Endometrial microvascular endothelial cells (primary cell): ENCODE measurements around the gene HSD17B14. TPM values are rescaled to one million over a fixed set of nuclear protein-coding genes. Genes with fewer than 3 reads are reported as not detected.

Experiments used
- in situ Hi-C: cut with HindIII; loops from 2 replicates; pipeline ENCODE4 v1.10.0; 2017; ENCODE audit warnings: low sequenced_read_pairs, low pct_unique_long_range_greater_than_20kb; ENCODE audit errors: inconsistent ontology term
- total RNA-seq: library from RNA; depleted of rRNA; stranded (reverse); fragments of >200 nt; gene quantifications from one replicate; pipeline ENCODE4 v1.2.3, GENCODE V29; 2015; ENCODE audit errors: inconsistent ontology term

Gene HSD17B14
- total RNA-seq, 1 donor from 2014 or later = 4.5 TPM

DNA sequence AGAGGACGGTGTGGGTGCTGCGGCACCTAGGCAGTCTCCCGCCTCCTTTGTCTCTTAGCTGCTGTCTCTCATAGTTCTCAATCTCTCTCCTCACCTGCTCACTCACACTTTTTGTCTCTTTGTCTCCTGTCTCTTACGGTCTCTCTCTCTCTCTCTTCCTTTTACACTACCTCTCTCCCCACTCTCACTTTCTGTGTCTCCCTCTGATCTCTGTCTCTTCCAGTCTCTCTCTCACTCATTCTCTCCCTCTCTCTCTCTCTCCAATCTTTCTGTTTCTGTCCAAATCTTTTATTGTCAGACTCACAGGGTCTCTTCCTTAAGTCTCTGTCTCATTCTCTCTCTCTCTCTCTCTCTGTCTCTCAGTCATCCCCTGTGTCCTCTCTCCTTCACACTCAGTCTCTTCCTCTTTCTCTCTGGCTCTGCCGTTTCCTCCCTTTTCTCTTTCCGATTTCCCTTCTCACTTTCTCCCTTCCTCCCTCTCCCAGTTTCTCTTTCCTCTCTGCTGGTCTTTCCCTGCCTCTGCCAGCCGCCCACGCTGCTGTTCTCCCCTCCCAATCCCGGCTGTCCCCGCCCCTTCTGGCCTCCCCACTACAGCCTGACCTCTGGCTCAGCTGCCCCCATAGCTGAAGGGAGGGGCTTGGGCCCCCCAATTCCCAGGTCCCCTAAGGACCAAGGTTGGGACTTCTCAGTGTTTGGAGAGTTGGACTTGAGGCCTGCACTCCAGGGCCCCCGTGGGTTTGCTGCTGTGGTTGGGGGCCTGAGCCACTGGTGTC, 32.0 kb upstream of the HSD17B14 start, which contains the start of gene PLEKHA4:
PLEKHA4 (minus strand) TSS at position 504 of the 773 bp plus-strand sequence. CDS start 997 bp downstream, outside the sequence.
- in situ Hi-C loops = no loop called here

DNA sequence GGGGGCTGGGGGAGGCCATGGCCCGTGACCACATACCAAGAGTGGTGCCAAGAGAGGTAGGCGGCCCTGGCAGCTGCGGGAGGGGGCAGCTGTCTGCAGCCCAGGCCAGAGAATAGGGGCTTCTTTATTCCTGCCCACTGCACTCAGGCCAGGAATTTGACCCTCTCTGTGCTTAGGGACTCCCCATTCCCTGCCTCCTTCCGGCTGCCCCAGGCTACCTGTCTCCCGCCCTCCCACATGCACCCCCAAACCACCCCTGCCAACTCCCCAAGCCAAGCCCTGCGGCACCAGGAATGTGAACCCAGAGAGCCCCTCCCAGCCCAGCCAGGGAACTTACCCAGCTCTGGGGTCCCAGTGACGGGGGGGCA, 31.4 kb upstream of the HSD17B14 start:
- in situ Hi-C loops = no loop called here

DNA sequence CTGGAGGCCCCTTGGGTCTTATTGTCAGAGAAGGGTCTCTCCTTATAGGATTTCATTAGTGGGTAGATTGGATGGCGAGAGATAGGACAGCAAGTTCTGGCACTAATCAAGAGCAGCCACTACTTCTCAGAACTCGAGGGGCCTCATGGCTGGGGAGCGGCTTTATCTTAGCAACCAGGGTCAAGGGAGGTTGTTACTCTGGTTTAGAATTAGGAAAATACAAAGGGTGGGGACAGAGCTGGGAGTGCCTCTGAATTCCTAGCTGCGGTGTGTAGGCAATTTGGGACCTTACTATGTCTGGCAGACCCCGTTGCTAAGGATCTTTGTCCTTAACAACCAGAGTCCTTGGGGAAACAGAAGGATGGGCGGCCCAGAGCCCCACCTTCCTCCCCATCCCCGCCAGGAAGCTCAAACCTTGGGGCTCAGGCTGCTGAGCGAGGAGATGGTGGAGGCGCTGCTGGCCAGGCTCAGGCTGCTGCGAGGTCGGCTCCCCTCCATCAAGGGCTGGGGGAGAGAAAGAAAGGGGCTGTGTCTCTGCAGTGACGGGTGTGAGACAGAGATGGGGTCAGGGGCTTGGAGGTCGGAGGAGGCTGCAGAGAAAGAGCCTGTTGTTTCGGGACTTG, 30.9 kb upstream of the HSD17B14 start:
- in situ Hi-C loops = no loop called here

DNA sequence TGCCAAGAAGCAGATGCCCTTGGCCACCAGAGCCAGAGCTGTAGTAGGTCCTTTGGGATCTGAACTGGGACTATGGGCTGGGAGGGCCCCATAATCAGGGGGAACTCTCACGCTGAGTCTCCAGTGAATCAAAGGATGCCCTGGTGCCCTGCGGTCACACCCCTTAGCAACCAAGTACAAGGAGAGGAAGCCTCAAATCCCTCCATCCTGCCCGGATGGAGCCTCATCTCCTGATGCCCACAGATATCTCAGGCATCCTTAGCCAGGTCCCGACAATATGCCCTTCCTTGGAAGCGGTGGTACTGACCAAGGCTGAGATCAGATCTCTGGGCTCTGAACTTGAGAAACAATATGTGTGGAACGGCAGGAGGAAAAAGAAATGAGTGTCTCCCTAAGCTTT, 30.4 kb upstream of the HSD17B14 start:
- in situ Hi-C loops = no loop called here

DNA sequence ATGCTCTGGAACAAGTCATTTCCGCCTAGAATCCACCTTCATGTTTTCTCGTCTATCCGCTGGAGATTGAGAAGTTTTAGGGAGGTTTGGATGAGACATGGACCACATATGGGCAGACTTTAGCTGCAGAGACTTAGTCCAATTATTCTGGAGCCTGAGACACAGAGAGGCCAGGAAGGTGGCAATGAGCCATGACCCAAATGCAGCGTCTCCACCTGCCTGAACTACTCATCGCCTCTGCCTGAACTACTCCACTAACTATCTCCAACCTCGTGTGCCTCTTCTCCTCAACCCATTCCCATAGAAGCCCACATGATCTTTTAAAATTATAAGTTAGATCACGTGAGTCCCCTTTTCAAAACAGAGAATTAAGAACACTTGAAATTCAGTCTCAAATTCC, 26.5 kb upstream of the HSD17B14 start:
- in situ Hi-C loops = no loop called here

DNA sequence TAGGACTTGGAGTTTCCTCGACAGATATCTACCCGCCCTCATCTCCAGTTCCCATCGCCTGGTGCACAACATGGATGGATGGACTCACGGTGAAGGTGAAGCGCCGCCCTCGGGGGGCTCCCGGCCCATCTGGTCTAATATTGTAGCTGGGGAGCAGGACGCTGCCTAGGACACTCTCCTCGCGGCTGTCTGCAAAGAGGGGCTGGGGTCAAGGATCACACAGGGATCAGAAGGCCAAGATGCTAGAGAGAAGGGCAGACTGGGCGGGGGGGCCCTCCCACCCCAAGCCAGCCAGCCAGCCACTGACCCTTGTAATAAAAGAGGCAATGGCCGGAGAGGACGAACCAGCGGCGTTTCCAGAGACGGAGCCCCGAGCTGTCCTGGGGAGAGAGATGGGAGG, 25.0 kb upstream of the HSD17B14 start:
- in situ Hi-C loops = no loop called here

DNA sequence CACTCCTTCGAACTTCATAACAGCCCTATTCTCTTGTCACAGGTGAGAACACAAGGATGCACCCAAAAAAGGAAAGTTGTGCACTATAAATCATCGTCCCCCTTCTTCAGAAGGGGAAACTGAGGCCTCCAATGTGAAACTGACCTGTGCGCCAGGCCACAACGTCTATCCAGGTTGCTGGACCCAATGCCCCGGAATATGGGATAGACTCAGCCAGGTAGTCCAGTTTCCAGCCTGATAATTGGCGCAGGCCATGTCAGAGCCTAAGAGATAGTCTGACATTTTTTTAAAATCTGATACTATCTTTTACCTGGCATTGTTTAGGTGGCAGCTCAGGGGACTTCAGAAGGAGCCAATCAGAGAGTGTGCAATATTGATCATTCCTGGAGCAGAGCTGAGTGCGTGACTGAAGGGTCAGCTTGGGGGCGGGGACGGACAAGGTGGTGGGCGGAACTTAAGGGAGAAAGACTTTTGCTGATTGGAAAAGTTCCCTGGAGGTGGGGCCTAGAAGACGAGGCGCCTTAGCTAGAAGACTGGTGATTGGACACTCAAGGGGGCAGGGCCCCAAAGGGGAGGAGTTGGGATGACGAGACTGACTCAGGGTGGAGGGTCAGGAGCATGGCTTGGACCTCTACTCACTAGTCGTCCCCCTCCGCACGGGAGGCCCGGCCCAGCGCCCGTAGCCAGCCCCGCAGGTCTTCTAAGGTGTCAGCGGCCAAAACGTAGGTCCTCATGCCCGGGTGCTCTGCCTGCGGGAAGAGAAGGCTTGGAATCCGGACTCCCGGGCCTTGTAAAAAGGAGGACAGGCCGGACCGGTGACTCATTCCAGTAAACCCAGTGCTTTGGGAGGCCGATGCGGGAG, 23.7 kb upstream of the HSD17B14 start:
- in situ Hi-C loops = no loop called here

DNA sequence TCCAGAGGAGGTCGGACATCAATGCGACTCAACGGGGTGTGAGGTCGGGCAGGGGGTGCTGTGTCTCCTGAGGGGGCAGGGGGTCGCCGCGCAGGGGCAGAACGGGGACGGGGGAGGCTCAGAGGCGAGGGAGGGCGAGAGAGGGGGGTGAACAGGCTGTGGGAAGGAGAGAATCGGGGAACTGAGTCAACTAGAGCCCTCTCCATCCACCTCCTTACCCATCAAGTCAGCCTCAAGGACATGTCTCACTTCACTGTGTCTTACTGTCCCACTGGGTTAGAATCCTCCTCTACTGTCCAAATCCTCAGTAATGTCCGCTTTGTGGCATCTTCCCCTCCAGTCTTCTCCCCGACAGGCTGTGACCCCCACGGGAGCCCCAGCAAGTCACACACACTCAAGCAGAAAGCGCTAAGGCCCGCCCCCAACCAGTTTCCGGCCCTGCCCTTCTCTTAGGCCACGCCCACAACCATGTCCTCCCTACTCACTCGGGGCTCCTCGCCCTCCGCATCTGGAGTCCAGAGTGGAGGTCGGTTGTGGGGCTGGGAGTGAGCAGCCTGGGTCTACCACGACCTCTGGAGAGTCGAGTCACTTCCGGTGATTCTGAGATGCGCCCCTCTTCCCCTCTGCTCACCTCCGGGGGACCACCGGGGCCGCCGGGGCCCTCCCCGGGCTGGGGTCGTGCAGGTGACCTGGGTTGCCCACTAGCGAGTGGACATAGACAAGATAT, 22.9 kb upstream of the HSD17B14 start:
- in situ Hi-C loops = no loop called here

DNA sequence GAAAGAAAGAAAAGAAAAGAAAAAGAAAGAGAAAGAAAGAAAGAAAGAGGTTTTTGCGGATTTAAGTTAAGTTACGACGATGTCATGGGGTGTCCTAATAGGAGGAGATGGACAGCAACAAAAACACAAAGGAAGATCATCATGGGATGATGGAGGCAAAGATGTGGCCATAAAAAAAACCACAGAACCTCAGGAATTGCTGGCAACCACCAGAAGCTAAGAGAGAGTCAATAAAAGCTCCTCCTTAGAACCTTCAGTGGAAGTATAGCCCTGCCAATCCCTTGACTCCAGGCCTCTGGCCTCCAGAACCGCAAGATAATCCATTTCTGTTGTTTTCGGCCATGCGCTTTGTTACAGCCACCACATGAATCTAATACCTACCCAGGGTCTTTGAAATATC, 20.6 kb upstream of the HSD17B14 start:
- in situ Hi-C loops = no loop called here

DNA sequence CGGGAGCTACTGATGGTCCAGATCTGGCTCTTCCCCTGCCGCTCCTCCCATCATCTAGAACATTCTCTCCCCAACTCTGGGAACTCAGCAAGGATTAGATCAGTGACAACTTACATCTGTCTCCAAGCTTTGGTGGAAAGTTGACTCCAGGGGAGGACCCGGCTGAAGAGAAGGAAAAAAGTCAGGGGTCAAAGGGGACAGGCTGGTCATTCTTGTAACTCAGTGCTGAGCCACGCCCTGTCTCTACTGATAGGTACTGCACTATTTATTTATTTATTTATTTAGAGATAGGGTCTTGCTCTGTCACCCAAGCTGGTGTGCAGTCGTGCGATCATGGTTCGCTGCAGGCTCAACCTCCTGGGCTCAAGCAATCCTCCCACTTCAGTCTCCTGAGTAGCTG, 17.8 kb upstream of the HSD17B14 start:
- in situ Hi-C loops = no loop called here

DNA sequence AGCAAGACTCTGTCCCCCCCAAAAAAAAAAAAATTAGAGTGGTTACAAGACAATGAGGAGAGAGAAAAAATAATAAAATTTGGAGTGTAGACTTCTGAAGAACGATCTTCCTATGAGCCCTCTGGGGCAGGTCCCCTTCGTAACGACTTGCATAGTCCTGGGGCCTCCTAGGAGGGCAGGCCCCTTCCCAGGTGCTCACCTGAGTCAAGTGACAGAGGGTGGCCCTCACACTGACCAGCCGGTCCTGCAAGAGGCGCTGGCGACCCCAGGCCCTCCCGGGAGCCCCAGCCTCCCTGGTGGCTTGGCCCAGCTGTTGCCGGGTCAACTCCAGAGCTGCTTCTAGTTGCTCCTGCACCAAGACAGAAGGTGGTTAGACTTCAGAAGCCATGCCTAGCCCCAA, 17.2 kb upstream of the HSD17B14 start:
- in situ Hi-C loops = no loop called here

DNA sequence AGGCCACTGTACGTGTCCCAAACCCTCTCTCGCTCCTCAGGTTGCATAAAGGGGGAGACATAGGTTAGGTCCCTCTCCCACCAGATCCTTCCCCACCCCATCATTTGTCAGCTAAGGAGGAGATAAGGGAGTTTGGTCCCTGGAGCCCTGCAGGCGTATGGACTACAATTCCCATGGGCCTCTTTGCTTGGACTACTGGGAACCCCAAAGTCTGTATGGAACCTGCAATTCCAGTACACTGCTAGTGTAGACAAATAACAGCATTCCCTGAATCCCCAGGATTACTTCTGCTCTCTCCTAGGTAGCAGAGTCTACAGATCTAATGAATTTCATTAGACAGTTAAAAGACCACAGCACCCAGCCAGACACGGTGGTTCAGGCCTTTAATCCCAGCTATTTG, 16.0 kb upstream of the HSD17B14 start:
- in situ Hi-C loops = no loop called here

DNA sequence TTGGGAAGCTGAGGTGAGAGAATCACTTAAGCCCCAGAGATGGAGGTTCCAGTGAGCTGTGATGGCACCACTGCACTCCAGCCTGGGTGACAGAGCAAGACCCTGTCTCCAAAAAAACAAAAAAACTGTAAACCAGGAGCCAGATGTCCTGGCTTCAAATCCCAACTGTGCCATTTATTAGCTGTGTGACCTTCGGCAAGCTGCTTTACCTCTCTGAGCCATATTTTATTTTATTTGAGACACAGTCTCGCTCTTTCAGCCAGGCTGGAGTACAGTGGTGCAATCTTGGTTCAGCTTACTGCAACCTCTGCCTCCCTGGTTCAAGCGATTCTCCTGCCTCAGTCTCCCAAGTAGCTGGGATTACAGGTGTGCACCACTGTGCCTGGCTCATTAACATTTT, 10.4 kb upstream of the HSD17B14 start:
- in situ Hi-C loops = loop anchor here (10.0 kb wide), 1 partner anchor 52 kb away; no protein-coding TSS in a partner anchor

DNA sequence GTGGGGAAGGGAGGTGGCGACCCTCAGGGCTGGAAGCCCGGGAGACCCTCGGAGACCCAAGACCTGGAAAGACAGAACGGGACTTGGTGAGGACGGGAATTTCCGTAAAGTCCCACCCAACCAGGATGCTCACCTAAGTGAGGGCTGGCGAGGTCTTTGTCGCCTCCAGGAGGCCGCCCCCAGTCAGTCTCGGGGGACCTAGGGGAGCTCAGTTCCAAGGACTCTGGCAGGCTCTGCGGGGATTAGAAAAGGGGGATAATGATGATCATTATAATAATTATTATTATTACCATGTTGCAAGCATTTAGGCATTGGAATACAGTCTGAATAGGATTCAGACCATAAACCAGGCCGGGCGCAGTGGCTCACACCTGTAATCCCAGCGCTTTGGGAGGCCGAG, 9.1 kb upstream of the HSD17B14 start:
- in situ Hi-C loops = loop anchor here (10.0 kb wide), 1 partner anchor 51 kb away; no protein-coding TSS in a partner anchor

DNA sequence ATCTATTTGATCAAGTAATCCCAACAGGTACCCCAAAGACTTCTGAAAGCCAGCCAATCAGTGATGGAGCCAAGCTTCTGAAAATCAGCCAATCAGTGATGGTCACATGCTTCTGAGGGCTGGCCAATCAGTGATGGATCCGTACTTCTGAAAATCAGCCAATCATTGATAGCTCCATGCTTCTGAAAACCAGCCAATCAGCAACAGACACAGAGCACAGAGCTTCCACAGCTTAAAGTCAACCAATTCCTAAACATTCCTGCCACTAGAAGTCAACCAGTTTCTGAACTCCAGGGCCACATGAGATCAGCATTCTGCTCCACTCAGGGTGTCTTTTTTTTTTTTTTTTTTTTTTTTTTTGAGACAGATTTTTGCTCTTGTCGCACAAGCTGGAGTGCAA, 8.2 kb upstream of the HSD17B14 start:
- in situ Hi-C loops = loop anchor here (10.0 kb wide), 1 partner anchor 50 kb away; no protein-coding TSS in a partner anchor

DNA sequence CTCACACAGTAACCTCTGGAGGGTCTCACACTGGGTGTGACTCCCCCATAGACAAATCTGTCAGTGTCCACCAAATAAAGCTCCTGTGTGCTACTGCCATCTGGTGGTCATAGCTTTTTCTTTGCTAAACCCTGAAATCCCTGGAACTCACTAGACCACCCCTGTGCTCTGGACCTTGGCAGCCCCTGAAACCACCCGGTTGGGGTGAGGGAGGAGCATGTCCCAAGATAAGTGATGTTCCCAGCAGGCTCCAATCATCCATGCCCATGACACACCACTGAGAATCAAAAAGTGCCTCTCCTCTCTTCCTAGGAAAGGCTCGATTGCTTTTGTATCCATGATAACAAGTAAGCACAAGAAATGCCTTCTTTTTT, 6.5 kb upstream of the HSD17B14 start:
- in situ Hi-C loops = loop anchor here (10.0 kb wide), 1 partner anchor 48 kb away; no protein-coding TSS in a partner anchor

DNA sequence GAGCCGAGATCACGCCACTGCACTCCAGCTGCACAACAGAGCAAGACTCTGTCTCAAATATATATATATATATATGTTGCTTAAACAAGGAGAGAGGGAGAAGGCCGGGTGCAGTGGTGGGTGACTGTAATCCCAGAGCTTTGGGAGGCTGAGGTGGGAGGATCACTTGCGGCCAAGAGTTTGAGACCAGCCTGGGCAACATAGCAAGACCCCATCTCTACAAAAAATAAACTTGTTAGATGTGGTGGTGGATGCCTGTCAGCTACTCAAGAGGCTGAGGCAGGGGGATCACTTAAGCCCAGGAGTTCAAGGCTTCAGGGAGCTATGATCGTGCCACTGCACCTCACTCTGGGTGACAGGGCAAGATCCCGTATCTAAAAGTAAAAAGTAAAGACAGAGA, 5.3 kb upstream of the HSD17B14 start:
- in situ Hi-C loops = loop anchor here (10.0 kb wide), 1 partner anchor 47 kb away; no protein-coding TSS in a partner anchor

DNA sequence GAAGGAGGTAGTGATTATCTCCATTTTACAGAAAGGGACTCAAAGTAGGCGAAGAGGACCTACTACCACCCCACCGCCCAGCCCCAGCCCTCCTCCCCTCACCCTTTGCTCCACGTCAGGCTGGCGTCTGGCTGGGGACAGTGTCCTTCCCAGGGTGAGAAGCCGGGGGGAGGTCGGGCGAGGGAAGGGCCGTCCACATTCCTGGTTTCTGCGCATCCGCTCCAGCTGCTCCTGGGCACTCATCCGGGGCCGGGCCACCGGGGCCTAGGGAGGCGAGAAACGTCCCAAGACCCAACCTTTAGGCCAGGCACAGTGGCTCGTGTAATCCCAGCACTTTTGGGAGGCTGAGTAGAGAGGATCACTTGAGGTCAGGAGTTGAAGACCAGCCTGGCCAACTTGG, 4.8 kb upstream of the HSD17B14 start:
- in situ Hi-C loops = loop anchor here (10.0 kb wide), 1 partner anchor 46 kb away; no protein-coding TSS in a partner anchor

DNA sequence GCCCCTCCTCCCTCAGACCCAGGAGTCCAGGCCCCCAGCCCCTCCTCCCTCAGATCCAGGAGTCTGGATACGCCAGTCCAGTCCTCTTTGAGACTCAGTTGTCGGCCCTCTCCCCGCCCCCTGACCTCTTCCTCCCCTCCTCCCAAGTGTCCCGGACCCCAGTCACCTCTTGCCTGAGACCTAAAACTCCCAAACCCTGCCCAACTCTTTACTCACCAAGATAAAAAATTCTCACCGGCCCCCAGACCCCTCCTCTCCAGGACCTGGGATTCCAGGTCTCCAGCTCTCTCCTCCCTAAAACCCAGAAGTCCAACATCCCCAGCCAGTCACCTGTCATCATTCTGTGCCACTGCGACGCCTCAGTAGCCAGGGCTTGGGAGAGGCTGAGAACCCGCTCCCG, 1.4 kb upstream of the HSD17B14 start:
- in situ Hi-C loops = no loop called here
